SW 1271 (cell line): ENCODE results near the gene PHLPP1.

ENCODE experiments used
- DNase-seq, 2 experiments: peaks; one replicate each; lab custom pipeline; 2025; lab: John Stamatoyannopoulos, UW

PHLPP1 gene

DNA sequence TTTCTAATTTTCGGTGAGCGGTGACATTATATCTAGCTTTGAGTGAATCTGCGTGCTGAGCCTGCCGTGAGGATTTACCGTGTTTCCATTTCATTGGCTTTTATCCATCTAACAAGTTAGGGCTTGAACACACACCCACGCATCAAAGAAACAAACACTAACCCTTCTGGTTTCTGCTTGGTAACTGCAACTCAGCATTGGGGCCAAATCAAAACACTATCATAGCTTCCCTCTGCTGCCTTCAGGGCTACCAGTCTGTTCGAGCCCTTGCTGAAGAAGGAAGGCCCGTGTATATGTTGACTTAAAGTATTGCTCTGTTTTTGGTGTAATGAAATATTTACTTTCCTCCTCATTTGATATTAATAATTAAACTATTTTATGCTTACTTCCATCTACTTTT, 227.2 kb downstream of the PHLPP1 start:
- no peak for DNase-seq

- no peak for DNase-seq
Measured at GRCh38 chr18:62944454-62944853, 229.1 kb downstream of the PHLPP1 start.

GRCh38 chr18:62948788-62949187, 233.4 kb downstream of the PHLPP1 start:
- no peak for DNase-seq

GRCh38 chr18:62950246-62950645, 234.9 kb downstream of the PHLPP1 start:
- no peak for DNase-seq

DNA sequence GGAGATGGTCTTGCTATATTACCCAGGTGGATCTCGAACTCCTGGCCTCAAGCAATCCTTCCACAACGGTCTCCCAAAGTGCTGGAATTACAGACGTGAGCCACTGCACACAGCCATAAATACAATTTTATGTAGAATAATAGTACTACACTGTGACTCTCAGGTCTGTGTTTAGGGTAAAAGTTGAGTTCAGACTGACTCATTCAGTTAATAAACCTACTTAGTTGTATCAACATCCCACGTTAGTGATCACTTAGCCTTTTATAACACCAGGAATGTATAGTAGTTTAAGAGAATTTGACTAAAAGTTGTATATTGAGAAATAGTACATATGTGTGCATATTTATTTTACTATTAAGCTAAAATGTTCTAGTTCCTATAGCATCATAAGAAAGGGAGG, 237.5 kb downstream of the PHLPP1 start:
- no peak for DNase-seq

- no peak for DNase-seq
Measured at GRCh38 chr18:62953663-62954062, 238.3 kb downstream of the PHLPP1 start.

DNA sequence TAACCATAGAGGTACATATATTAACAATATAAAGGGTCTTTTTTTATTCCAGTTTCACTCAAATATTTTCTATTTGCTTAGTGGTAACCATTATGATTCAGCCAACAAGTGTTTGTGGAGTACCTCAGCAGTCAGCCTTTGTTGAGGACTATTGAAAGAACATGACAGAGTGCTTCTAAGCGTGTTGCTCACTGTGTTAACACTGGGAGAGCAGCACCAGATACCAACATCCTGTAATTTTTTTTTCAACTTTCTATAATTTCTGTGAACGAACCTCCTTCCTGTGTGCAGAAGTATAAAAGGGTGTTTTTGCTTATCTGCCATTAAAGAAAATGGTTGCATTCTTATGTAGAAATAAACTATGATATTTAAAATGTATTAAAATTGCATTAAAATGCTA, 239.0 kb downstream of the PHLPP1 start:
- no peak for DNase-seq

GRCh38 chr18:62957885-62958472, 242.6 kb downstream of the PHLPP1 start:
- DNase-seq: peak in 1 of 2 experiments; percentile 19

- DNase-seq: no peak
Measured at GRCh38 chr18:62959481-62959880, 244.1 kb downstream of the PHLPP1 start.

DNA sequence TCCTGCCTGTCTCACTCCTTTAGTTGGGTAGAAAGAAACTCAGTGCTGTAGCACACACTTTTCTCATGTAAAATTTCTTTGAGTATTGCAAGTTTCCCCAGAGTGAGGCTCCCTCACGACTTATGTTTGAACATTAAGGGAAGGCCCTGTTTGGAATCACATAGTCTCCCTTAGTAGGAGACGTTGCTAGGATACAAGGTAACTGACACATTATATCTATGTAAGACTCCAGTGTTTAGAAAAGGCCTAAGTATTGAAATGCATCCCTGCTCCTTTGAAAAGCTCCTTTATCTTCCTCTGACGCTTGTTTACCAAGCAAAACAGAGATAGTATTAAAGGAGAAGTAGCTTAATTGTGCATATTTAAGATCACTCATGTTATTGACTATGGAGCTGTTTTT, 248.2 kb downstream of the PHLPP1 start:
- DNase-seq: no peak

DNA sequence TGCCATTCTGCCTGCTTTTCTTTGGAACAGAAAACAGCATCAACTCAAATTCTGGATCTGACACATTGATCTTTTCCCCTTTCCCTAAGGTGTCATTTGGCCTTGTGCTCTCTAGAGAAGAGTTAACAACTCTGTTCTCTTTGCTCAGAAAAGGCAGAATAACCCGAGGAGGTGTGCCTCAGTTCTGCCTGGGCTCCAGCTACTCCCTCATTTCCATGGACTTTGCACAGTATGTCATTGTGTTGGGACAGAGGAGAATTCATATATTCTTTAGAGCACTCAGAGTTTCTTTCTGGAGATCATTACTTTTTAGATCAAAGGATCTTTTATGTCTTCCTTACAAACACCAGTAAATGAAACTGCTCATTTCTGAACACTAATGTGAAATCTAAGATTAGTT, 249.1 kb downstream of the PHLPP1 start:
- no peak for DNase-seq

GRCh38 chr18:62967089-62967488, 251.7 kb downstream of the PHLPP1 start:
- DNase-seq: no peak

GRCh38 chr18:62973689-62974088, 258.3 kb downstream of the PHLPP1 start:
- no peak for DNase-seq

DNA sequence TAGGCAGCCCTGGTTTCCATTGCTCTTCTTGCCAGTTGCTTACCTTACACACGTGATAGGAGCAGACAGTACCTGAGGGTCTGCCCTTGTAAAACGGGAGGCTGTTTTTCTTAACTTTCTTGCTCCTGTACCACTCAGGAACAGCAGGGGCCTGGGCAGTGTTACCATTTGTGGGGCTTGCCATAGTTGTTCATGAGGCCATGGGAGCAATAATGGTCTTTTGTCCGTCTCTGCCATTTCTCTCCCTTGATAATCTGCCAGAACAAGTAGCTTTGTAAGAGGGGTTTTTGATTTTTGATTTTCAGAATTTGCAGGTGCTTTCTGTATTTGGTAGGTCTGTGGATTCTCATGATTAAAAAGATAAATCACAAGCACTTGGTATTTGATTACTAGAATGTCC, 259.0 kb downstream of the PHLPP1 start:
- no peak for DNase-seq

DNA sequence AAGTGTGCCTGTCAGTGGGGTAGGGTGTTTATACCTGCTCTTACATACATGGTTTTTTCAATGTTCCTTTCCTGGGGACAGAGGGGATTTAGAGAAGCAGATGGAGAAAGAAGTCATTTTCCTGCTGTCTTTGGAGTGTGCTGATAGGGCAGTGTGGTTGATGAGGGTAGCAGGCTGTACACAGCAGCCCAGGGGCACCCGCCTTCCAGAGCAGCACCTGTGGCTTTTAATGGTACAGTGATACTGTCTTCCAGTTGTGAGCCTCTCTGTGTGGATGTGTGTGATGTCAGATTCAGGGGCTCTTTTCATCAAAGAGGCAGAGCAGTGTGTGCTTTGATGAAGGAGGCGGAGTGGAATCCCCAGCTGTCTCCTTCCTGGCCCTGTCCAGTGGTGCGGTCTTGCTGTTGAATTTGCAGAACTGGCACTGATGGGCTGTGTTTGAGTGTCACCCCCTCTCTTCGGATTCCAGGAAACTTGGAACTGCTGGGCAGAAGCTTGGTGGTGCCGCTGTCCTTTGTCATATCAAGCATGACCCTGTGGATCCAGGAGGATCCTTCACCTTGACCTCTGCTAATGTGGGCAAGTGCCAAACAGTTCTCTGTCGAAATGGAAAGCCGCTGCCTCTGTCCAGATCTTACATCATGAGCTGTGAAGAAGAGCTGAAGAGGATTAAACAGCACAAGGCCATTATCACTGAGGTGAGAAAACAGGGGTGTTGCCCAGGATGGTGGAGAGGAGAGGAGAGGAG, 259.8 kb downstream of the PHLPP1 start:
- no peak for DNase-seq

DNA sequence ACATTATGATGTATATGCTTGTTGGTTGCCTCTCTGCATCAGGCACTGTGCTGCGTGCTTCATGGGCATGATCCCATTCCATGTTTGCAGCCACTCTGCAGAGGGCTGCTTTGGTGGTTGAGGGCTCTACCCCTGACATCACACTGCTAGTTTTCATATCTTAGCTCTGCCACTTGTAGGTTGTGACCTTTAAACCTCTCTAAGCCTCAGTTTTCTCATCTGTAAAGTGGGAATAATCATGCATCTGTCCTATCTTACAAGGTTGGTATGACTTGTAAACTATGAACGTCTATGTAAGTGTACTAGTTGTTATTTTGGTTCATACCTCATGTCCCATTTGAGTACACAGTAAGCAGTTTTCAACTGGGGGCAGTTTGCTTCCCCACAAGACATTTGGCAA, 260.4 kb downstream of the PHLPP1 start:
- DNase-seq: no peak

DNA sequence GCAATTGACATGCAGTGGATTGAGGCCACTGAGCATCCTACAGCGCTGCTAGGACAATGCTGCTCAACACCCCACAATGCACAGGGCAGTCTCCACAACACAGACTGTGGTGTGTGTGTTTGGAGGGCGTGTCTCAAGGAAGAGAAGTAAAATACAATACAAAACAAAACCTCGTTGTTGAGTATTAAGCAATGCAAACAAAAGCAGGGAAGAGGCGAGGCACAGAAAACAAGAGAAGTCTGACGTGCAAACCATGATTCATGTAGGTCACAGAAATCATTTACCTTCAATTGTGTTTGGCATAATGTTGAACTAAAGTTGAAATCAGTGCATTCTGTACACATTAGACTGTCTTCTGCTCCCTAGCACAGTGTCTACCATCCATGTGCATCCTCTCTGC, 260.9 kb downstream of the PHLPP1 start:
- DNase-seq: no peak

GRCh38 chr18:62977512-62977911, 262.2 kb downstream of the PHLPP1 start:
- no peak for DNase-seq

DNA sequence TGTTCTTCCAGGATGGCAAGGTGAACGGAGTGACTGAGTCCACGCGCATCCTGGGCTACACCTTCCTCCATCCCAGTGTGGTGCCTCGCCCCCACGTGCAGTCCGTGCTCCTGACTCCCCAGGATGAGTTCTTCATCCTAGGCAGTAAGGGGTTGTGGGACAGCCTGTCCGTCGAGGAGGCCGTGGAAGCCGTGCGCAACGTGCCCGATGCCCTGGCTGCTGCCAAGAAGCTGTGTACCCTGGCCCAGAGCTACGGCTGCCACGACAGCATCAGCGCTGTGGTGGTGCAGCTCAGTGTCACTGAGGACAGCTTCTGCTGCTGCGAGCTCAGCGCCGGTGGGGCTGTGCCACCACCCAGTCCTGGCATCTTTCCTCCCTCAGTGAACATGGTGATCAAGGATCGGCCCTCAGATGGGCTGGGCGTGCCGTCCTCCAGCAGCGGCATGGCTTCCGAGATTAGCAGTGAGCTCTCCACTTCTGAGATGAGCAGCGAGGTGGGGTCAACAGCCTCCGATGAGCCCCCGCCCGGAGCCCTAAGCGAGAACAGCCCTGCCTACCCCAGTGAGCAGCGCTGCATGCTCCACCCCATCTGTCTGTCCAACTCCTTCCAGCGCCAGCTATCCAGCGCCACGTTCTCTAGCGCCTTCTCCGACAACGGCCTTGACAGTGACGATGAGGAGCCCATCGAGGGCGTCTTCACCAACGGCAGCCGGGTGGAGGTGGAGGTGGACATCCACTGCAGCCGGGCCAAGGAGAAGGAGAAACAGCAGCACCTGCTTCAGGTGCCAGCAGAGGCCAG, 263.1 kb downstream of the PHLPP1 start:
- no peak for DNase-seq

- no peak for DNase-seq
Measured at GRCh38 chr18:62979176-62979575, 263.8 kb downstream of the PHLPP1 start.

- DNase-seq: no peak
Measured at GRCh38 chr18:62979900-62980299, 264.6 kb downstream of the PHLPP1 start.

DNA sequence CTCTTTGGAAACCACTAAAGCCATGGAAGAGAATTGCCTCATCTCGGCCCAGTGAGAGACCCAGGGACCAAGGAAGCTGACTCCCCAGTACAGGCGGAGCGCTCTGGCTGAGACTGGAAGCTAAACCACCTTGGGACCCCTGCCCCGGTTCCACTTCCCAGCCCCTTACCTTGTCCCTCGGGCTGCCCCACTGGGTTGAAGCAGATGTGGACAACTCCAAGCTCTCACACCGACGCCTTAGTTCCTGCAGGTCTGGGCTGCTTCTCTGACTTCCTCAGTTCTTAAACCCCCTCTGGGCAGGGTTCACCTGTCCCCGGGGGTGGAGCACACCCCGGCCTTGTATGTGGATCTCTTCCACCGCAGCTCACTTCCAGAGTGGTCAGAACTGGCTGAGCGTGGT, 266.2 kb downstream of the PHLPP1 start:
- no peak for DNase-seq

GRCh38 chr18:62982600-62983251, 267.4 kb downstream of the PHLPP1 start:
- DNase-seq: no peak
